Activated naive CD4-positive, alpha-beta T cell treated with Interleukin-2 at 50 U/mL for 16 hours (primary cell): Measurements from ENCODE around the gene DACH2.

ENCODE experiments used
- DNase-seq: peaks from one replicate; pipeline ENCODE4 v3.0.0-alpha.2; 2020

Gene DACH2

DNA sequence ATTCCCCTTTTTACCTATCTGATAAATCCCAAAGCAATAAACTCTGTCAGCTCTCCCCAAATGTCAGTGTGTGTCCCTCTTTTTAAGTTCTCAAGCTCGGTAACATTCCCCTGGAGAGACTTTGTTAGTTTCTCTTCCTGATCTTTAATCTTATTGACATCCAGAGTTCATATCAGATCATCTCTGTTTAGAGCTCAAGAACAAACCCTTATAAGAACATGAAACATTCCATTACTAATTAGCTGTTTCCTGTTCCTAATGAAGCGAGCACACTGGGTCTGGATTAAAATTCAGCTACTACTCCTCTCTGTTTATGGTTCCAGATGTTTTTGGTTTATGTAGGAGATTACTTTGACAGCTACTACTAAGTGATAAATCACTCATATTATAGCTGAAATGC lies 681.5 kb downstream of the DACH2 start:
- DNase-seq = no peak

DNA sequence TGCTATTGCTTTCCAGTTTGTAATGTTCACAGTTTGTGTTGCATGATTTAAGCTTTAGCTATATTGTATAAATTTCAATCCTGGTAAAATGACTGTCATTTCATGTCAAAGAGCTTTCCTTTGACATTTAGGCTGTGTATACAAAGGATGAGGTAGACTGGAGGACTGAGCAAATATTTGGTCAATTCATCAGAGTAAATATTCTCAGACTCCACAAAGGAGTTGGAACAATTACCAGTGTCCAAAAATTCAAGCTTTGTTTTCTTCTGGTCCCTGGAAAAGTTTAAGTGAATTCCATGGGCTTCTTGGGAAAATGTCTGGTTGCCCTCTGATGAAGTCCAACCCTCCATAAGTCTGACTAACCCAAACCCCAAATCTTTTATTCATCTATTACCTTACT lies 682.4 kb downstream of the DACH2 start:
- DNase-seq = no peak

DNA sequence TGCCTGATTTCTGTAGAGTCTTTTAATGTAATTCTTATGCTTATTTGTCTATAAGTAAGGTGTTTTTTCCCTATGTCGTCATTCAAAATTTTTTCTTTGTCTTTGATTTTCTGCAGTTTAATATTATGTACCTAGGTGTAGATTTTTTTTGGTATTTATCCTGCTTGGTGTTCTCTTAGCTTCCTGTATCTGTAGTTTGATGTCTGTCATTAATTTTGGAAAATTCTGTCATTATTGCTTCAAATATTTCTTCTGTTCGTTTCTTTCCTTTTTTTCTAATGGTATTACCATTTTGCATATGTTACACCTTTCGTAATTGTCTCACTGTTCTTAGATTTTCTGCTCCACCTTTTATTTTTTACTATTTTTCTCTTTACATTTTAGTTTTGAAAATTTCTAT lies 696.9 kb downstream of the DACH2 start:
- no peak for DNase-seq
